ENCODE measurements around the gene SNCG.

The SNCG gene

DNA sequence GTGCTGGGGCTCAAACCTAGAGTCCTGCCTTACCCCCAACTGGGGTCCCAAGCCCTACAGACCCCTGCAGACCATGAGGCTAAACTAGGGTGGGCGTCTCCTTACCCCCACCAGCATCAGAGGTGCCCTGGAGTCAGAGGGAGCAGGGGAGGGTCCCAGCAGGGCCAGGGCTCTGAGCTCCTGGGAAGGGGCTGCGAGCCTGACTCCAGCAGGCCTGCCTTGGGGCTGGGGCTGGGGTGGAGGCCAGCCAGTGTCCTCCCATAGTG, 1.3 kb downstream of the SNCG start:
- TF ChIP-seq, protein P1, sequence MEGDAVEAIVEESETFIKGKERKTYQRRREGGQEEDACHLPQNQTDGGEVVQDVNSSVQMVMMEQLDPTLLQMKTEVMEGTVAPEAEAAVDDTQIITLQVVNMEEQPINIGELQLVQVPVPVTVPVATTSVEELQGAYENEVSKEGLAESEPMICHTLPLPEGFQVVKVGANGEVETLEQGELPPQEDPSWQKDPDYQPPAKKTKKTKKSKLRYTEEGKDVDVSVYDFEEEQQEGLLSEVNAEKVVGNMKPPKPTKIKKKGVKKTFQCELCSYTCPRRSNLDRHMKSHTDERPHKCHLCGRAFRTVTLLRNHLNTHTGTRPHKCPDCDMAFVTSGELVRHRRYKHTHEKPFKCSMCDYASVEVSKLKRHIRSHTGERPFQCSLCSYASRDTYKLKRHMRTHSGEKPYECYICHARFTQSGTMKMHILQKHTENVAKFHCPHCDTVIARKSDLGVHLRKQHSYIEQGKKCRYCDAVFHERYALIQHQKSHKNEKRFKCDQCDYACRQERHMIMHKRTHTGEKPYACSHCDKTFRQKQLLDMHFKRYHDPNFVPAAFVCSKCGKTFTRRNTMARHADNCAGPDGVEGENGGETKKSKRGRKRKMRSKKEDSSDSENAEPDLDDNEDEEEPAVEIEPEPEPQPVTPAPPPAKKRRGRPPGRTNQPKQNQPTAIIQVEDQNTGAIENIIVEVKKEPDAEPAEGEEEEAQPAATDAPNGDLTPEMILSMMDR (IDR thresholded peaks at IDR 0.05; ENCODE audit: low read depth, low read length) = no peak
- no peak for DNase-seq (ENCODE audit: extremely low read depth, low read depth)

- TF ChIP-seq, protein P1 (IDR thresholded peaks at IDR 0.05; ENCODE audit: low read depth, low read length) = peak; percentile 98
These were observed 1.8 kb downstream of the SNCG start for GRCh38 chr10:86960003-86960862.

DNA sequence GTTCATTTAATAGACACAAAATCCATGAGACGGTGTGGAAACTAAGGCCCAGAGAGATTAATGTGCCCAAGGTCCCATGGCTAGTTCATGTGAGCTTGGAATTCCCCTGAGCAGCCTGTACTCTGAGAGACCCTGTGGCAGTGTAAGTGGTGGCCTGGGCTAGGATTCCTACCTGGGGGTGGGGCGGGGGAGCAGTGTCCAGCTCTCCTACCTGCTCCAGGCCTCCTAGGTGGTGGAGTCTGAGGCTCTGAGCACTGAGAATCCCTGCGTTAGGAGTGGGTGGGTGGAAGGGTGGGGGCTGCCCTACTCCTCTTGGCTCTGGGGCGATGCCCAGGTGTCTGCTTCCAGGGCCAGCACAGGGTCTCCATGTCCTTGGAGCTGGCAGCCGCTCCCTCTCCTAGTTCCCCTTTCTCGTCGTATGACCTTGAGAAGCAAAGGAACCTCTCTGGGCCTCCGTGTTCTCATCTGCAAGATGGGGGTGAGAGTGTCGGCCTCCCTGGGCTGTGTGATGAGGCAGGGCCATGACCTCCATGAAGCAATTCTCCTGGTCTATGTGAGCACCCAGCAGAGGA, 2.5 kb downstream of the SNCG start:
- TF ChIP-seq, protein P1 (IDR thresholded peaks at IDR 0.05; ENCODE audit: low read depth, low read length) = no peak
- no peak for DNase-seq (ENCODE audit: extremely low read depth, low read depth)

More at GRCh38 chr10:86960003-86960862, 1.8 kb downstream of the SNCG start:
- DNase-seq (ENCODE audit: extremely low read depth, low read depth) = no peak

DNA sequence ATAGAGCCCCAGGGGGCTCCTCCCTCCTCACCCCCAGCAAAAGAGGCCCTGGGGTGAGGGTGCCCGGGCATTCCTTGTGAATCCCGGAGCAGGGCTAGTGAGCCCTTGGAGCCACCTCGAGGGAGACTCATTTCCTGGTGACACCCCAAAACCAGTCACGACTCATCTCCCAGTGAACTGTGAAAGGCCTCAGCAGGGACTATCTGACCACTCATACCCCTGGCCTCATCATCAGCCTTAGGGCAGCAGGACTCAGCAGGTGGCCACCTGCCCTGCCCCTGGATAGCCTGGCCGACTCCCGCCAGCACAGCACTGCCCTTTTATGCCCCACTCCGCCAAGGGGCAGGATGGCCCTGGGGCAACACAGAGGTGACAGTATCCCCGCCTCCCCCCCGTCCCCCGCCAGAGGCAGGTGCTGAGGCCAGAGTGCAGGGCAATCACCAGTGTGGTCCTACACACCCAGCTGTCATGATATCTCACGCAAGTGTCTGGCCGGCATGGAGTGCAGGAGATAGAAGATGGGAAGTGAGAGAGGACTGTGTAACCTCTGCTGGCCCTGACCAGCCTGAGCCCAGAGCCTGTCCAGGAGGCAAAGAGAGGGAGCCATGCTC, 3.2 kb downstream of the SNCG start:
- no peak for DNase-seq (ENCODE audit: extremely low read depth, low read depth)
- TF ChIP-seq, protein P1 (IDR thresholded peaks at IDR 0.05; ENCODE audit: low read depth, low read length) = no peak

DNA sequence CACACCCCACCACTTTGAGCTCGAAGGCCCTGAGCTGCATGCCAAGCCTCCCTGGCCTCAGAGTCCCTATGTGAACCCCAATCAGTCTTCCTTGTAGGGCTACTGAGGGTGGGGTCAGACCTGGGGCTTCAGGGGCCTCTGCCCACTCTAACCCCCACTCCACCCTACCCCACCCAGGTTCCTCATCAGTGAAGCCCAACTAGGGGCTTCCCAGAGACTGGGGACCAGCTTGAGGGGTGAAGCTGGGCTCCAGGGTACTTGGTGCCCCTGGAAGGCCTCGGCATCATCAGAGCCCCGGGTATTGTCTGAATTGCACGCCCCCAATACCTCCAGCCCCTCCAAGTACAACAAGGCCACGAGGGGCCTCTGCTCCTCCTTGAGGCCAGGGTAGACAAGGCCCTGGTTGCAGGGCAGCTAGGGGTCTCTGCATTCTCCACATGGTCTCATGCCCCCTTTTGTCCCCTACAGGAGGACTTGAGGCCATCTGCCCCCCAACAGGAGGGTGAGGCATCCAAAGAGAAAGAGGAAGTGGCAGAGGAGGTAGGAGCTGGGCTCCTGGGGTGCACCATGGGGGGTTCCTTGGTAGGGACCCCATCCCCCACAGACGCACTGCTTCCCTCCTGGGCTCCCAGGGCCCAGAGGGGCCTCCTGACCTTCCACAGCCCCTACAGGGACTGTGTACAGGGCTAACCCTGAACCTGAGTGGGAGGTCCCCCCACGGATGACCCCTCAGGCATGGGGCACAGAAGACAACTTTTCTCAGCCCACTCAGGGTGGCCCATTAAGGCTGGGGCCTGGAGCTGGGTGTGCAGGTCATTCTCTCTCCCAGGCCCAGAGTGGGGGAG, 4.0 kb downstream of the SNCG start:
- no peak for DNase-seq (ENCODE audit: extremely low read depth, low read depth)
- TF ChIP-seq, protein P1 (IDR thresholded peaks at IDR 0.05; ENCODE audit: low read depth, low read length) = no peak

DNA sequence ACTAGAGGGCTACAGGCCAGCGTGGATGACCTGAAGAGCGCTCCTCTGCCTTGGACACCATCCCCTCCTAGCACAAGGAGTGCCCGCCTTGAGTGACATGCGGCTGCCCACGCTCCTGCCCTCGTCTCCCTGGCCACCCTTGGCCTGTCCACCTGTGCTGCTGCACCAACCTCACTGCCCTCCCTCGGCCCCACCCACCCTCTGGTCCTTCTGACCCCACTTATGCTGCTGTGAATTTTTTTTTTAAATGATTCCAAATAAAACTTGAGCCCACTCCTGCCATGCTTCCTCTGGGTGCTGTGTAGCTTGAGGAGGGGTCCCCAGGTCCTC, 4.5 kb downstream of the SNCG start:
- TF ChIP-seq, protein P1 (IDR thresholded peaks at IDR 0.05; ENCODE audit: low read depth, low read length) = no peak
- no peak for DNase-seq (ENCODE audit: extremely low read depth, low read depth)
